GM21529 (cell line): ENCODE measurements around the gene TNFRSF11A.

ENCODE experiments used
- ATAC-seq: cut with Tn5 transposase; IDR thresholded peaks from one replicate; pipeline ENCODE4 v1.9.1; 2021; ENCODE audit not compliant: unreplicated experiment

The TNFRSF11A gene

DNA sequence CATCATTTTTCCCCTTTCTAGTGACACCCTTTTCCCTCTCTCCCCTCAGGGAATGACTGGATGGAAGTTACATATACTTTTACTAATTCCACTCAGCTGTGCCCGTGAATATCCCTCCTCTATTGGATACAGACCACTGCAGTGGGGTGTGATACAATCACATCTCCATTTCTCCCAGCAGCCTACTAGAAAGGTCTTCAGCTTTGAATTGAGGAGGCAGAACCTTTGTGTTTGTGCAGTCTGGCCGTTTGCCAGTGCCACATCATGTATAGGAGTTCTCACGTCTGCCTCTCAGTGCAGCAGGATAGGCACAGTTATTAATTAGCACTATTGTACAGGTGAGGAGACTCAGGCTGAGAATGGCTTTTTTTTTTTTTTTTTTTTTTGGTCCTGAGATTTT lies 16.4 kb downstream of the TNFRSF11A start:
- ATAC-seq = no peak

GRCh38 chr18:62342884-62343283 lies 17.8 kb downstream of the TNFRSF11A start:
- no peak for ATAC-seq

- ATAC-seq = no peak
Observed at GRCh38 chr18:62343316-62343715, 18.2 kb downstream of the TNFRSF11A start.

GRCh38 chr18:62345909-62346308 lies 20.8 kb downstream of the TNFRSF11A start:
- ATAC-seq = no peak

GRCh38 chr18:62346333-62347088 lies 21.4 kb downstream of the TNFRSF11A start:
- ATAC-seq = no peak

- ATAC-seq = no peak
Observed at GRCh38 chr18:62347089-62347506, 22.0 kb downstream of the TNFRSF11A start.

DNA sequence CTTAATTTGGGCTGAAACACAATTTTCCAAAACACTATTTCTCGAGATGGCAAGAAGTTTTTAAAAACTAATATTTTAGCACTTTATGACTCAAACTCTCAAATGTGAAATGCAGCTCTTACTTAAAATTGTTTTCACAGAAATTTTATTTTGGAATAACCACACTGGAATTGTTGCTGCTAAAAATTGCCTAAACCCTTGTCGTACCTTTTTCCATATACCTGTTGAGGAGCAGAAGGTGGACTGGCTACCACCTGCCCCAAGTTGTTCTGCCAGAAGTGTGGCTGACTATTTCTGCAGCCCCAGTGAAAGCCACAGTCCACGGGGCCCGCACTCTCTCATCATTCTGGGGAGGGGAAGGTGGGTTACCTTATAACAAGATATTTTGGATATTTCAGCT lies 23.4 kb downstream of the TNFRSF11A start:
- no peak for ATAC-seq

DNA sequence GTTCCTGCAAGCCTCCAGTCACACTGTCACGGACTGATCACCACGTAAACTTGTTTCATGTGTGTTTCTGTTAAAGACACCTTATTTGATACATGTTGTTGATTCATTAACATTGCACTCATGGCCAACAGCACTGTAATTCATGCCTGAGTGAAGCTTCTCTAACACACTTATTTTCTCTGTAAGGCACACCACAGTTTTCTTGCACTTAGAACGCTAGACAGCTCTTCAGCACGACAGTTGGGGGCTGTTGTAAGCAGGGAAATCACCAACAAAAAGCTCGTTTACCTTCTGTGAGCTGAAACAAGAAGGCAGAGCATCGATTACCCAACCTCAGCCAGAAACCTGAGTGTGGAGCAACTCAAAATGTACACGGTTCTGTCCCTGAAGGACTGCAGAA lies 28.1 kb downstream of the TNFRSF11A start:
- ATAC-seq = no peak

GRCh38 chr18:62354151-62354550 lies 29.0 kb downstream of the TNFRSF11A start:
- ATAC-seq = no peak

- ATAC-seq = no peak
Observed at GRCh38 chr18:62357079-62357719, 32.1 kb downstream of the TNFRSF11A start.

DNA sequence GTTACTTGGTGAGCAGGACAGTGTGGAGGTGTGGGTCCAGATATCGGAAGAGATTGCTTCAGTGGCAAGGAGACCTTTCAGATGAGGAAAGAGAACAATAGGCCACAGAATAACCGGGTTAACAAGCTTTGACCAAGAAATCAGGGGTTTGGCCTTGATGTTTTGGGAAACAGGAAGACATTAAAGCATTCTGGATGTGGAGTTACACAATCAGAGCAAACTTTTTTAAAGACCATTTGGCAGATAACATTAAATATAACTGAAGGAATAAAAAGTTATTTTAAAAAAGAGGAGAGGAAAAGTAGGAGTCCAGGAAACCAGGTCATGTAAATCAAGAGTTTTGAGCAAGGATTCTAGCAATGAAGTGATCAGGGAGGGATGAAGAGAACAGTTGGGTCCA lies 35.7 kb downstream of the TNFRSF11A start:
- no peak for ATAC-seq

DNA sequence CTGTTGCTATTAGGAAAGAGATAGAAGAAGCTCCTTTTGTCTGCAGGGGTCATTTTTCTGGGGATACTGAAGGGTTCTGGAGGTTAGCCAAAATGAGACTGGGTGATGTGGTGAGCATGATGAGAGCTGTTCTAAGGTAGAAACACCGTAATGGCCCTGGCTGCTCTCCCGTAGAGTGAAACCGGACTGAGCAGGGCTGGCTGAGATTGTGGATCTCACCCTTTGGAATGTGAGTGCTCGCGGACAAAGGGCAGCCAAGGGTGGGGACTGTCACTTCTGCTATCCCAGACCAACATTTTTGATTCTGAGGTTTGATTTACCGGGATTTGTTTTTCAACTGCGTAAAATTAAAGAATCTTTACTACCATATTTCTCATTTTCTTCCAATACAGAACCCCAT lies 36.2 kb downstream of the TNFRSF11A start:
- ATAC-seq = no peak

DNA sequence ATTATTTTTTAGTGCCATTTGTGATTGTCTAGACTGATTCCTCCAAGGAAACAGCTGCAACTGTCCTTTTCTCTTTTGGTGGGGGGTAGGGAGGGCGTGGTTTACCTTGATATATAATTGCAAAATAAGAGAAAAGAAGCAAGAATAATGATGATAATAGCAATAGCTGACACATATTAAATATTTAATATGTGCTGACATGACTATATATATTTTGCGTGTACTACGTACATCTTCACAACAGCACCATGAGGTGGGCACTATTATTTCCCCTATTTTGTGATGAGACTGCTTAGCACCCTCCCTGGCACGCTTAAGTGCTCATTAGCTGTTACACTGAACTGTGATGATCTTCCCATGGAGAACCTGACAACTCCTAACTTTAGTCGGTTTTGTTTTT lies 39.4 kb downstream of the TNFRSF11A start:
- ATAC-seq = no peak

GRCh38 chr18:62365420-62365819 lies 40.3 kb downstream of the TNFRSF11A start:
- ATAC-seq = no peak

DNA sequence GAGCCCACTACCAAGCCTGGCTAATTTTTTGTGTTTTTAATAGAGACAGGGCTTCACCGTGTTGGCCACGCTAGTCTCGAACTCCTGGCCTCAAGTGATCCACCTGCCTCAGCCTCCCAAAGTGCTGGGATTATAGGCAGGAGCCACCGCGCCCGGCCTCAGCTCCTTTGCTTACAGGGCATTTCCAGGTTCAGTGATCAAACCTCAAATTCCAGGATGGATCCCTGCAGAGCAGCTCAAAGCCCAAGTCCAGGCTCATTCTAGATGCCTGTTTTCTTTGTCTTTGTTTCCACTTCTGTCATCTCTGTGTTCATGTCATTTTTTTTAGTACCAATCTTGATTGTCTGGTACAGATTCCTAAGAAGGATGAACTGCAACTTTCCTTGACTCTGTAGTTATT lies 41.9 kb downstream of the TNFRSF11A start:
- ATAC-seq = no peak

GRCh38 chr18:62368100-62368499 lies 43.0 kb downstream of the TNFRSF11A start:
- ATAC-seq = peak; percentile 64

GRCh38 chr18:62369129-62369644 lies 44.1 kb downstream of the TNFRSF11A start:
- no peak for ATAC-seq

DNA sequence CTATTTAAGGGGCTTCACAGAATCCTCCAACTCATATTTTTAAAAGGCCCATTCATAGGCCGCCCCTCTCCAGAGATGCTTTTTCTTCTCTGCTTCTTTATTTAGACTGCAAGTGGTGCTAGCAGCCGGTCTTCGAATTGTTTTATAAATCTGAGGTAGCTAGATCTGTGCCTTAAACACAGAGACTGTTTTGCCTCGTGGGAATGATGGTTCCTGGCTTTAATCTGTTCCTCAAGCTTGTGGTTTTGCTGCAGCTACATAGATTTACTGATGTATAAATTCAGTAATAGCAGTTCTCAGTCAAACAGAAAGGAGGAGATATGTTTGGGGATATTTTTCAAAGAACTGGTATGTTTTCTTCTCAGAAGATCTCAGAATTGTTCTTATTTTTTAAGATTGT lies 45.3 kb downstream of the TNFRSF11A start:
- no peak for ATAC-seq

DNA sequence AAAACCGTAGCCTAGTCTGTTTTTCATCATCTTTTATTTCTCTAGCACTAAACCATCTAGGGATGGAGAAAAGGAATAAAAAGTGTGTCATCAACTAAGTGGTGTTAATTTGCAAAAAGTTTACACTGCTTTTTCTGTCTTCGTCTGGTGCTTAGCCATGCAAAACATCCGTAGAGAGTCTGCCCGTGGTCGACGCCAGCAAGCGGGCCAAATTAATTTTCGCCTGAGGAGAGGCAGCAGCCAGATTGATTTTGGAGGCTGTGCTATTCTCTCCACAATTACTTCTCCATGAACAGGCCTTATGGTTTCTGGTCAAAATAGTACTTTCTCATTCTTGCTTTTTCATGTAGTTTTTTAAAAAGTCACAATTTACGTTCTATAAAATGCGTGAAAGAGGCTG lies 46.3 kb downstream of the TNFRSF11A start:
- ATAC-seq = no peak

DNA sequence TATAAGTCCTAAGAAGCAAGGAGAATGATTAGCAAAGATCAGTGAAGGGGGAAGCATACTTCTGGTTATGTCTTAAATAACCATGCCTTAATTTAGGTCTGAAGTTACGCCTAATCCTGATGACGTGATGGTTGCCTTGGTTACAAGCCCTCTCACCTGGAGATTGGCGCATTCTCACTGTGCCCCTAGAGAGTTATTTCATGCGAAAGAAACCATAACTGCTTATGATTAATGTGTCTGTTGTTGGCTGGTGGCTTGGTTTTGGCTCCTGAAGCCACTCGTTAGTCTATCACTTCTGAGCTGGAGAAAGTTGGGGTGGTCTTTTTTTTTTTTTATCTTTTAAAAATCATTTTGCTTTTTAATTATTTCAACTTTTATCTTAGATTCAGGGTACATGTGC lies 47.0 kb downstream of the TNFRSF11A start:
- peak; percentile 68 for ATAC-seq

DNA sequence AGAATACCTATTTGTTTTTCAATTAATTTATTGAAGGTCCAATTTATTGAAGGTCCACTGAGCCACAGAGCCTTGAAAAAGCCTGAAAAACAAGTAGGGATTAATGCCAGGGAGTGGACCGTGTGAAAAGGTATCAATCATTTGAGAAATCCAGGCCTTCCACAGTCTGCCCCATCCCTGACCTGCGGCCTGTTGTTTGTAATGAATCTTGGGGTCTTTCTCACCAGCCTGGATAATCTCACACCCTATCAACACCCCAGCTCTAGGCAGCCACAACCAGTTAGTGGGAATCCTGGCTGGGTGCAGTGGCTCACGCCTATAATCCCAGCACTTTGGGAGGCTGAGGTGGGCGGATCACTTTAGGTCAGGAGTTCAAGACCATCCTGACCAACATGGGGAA lies 47.8 kb downstream of the TNFRSF11A start:
- no peak for ATAC-seq

GRCh38 chr18:62374410-62374965 lies 49.4 kb downstream of the TNFRSF11A start:
- no peak for ATAC-seq
